ENCODE measurements around the gene RASA3.

RASA3 gene

DNA sequence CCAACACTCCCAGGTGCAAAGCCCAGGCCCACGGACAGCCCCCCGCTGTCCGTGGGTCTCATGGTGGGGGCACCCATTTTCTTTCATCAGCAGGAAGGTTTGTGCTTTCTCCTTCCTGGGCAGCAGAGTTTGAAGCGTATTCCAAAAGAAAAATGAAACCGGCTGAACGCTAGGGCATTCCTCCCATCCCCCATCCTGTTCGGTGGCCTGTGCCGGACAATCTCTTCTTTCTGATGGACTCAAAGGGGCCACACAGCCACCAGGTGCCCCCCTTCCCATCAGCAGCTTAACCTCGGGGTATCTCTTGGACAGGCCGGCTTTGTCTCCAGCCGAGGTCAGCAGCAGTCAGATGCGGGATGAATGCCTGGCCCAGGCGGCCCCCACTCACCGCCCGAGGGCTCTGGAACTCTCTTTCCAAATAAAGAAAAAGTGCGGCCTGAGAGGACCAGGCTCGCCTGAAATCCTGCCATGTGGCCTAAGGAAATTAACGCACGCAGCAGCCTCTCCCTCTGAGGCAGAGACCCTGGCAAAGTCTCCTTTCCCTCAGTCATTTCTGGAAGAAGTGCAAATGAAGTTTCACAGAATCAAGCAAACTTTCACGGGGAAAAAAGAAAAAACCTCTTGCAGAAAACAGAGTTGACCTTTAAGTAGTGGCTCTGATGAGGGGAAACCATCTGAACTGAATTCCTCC lies 67.8 kb downstream of the RASA3 start:
- Histone ChIP-seq H3K4me3 (peak overlapping the region; percentile 71), H3K27ac (peak overlapping the region; percentile 93 to 98)
- DNase-seq (ENCODE audit: low spot score): no peak
- TF ChIP-seq CTCF (IDR thresholded peaks at IDR 0.05): no peak

- H3K27ac ChIP-seq: peak overlapping the region; percentile 93 to 98
- no peak for TF ChIP-seq CTCF (IDR thresholded peaks at IDR 0.05)
- H3K4me3 ChIP-seq: peak overlapping the region; percentile 71
- DNase-seq (ENCODE audit: low spot score): peak; percentile 88
These were observed 68.6 kb downstream of the RASA3 start for GRCh38 chr13:114063545-114064449.

- no peak for DNase-seq (ENCODE audit: low spot score)
- no peak for TF ChIP-seq CTCF (IDR thresholded peaks at IDR 0.05)
- Histone ChIP-seq H3K27ac (peak overlapping the region; percentile 68 to 93), H3K4me3 (no peak overlapping the region)
These were observed 69.7 kb downstream of the RASA3 start for GRCh38 chr13:114062754-114063153.

GRCh38 chr13:114062341-114062740 lies 70.1 kb downstream of the RASA3 start:
- H3K4me3 ChIP-seq: no peak overlapping the region
- DNase-seq (ENCODE audit: low spot score): no peak
- H3K27ac ChIP-seq: peak overlapping the region; percentile 68 to 93
- no peak for TF ChIP-seq CTCF (IDR thresholded peaks at IDR 0.05)

DNA sequence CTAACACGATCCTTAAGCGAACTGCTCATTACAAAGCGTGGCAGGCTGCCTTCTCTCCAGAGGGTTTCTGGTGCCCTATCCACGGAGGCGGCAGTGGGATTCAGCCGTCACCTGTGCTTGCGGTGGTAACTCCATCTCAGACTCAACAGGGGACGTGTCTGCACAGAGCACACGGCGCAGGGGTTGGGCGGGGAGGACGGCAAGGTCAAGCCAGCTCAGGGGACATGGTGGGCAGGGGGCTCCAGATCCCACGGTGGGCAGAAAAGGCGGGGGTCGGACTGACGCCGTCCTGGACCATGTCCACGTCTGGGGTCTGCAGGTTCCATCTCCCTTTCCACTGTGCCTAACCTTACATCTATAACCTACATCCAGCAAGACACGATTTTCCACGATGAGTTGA lies 70.7 kb downstream of the RASA3 start:
- no peak for TF ChIP-seq CTCF (IDR thresholded peaks at IDR 0.05)
- H3K4me3 ChIP-seq: no peak overlapping the region
- DNase-seq (ENCODE audit: low spot score): no peak
- H3K27ac ChIP-seq: no peak overlapping the region

DNA sequence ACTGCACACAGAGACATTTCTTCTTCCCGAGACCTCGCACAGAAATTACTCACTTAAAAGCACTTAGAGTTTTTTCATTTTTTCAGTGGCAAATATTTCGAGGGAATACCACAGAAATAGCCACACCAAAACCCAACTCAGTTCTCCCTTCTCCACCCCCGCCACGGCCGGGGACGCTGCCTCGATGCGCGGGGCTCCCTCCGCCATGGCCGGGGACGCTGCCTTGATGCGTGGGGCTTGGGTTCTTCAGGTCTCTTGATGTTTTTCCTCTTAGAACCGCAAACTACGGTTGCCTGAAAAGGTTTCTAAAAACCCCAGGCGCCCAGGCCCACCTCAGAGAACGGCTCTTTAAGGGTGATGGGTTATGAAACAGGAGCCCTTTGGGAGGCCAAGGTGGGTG lies 71.4 kb downstream of the RASA3 start:
- DNase-seq (ENCODE audit: low spot score): no peak
- TF ChIP-seq CTCF (IDR thresholded peaks at IDR 0.05): no peak
- H3K27ac ChIP-seq: peak overlapping the region in 1 of 2 donors; percentile 19

More for the DNA sequence above, 71.4 kb downstream of the RASA3 start:
- H3K4me3 ChIP-seq: no peak overlapping the region
